A549 (cell line): ENCODE data around the gene FBXL22. TPM values are rescaled to one million over a fixed set of nuclear protein-coding genes. Genes with fewer than 3 reads are reported as not detected.
"Not testable (repeated sequence)": the region's sequence is repeated elsewhere in the genome, so short reads cannot be mapped to it uniquely, and the experiment has no call there.

Source experiments
- ATAC-seq, 2 experiments: fragments of 200-7000 bp in 1 of 2; fragments of >200 bp in 1 of 2; cut with Nextera tagmentation in 1 of 2; cut with Tn5 transposase in 1 of 2; 3 replicates each; pipeline versions ENCODE4 v1.8.0 to v1.9.1; 2018 to 2020; ENCODE audit warnings: mild to moderate bottlenecking in 1 of 2, moderate library complexity in 1 of 2
- CTCF ChIA-PET: fragments of 300-600 bp; sonication (Branson Sonifier 250); formaldehyde crosslinking; extraction: SDS; loops from one replicate; lab custom pipeline; 2021; ENCODE audit warnings: antibody characterized with exemption, inconsistent platforms; lab: Yijun Ruan, JAX
- POLR2A ChIA-PET: fragments of 350-600 bp; formaldehyde crosslinking; extraction: SDS; loops from one replicate; lab custom pipeline; 2021; ENCODE audit warnings: antibody characterized with exemption, inconsistent platforms; lab: Yijun Ruan, JAX
- DNase-seq, 2 experiments: peaks; one replicate each; pipeline versions ENCODE4 v3.0.0 to v3.0.0-alpha.2; 2011 to 2016; ENCODE audit warnings: low read depth in 1 of 2, low spot score in 1 of 2
- FAIRE-seq: peaks from 2 replicates; lab custom pipeline; 2011; peaks lifted over from hg19 to GRCh38; lab: Jason Lieb, UNC
- H3K27ac ChIP-seq, 2 experiments: fragments of >200 bp; sonication (Bioruptor Twin); formaldehyde crosslinking; 3 replicates each; pipeline ENCODE4 v1.5.1; 2016 to 2017
- H3K4me1 ChIP-seq: fragments of >200 bp; sonication (Bioruptor Twin); formaldehyde crosslinking; 3 replicates; pipeline ENCODE4 v1.6.1; 2016
- H3K4me2 ChIP-seq: fragments of >200 bp; sonication (Bioruptor Twin); formaldehyde crosslinking; 3 replicates; pipeline ENCODE4 v1.6.1; 2016
- H3K4me3 ChIP-seq: fragments of >200 bp; sonication (Bioruptor Twin); formaldehyde crosslinking; 3 replicates; pipeline ENCODE4 v1.5.1; 2016
- H3K9me3 ChIP-seq: fragments of >200 bp; sonication (Bioruptor Twin); formaldehyde crosslinking; 3 replicates; pipeline ENCODE4 v1.6.1; 2016
- BHLHE40 ChIP-seq: IDR thresholded peaks from 2 replicates; pipeline ENCODE4 v1.6.1; 2012; ENCODE audit warnings: low read depth, low read length, inconsistent platforms
- CBX2 ChIP-seq: fragments of 200-600 bp; sonication (generic); IDR thresholded peaks from 2 replicates; pipeline ENCODE4 v1.6.1; 2016; ENCODE audit warnings: low read depth, mild to moderate bottlenecking, borderline replicate concordance
- CBX8 ChIP-seq: fragments of 200-600 bp; sonication (generic); IDR thresholded peaks from 2 replicates; pipeline ENCODE4 v1.6.1; 2016
- CEBPB ChIP-seq, 2 experiments: fragments of >200 bp in 1 of 2; sonication (Bioruptor Twin) in 1 of 2; formaldehyde crosslinking in 1 of 2; IDR thresholded peaks; 2 replicates each; pipeline ENCODE4 v1.6.1; 2012 to 2016
- CHD2 ChIP-seq: fragments of 150-350 bp; IDR thresholded peaks from 2 replicates; pipeline ENCODE4 v1.6.1; 2014; ENCODE audit warnings: low read length; ENCODE audit not compliant: partially characterized antibody
- FOSB ChIP-seq: fragments of 250-450 bp; sonication (Bioruptor Pico); IDR thresholded peaks from 2 replicates; pipeline ENCODE4 v1.5.0; 2020; ENCODE audit warnings: mild to moderate bottlenecking, moderate library complexity
- FOSL2 ChIP-seq, 2 experiments: fragments of 450-650 bp in 1 of 2; fragments of >200 bp in 1 of 2; sonication (Bioruptor Twin) in 1 of 2; formaldehyde crosslinking; IDR thresholded peaks; 2 replicates each; pipeline versions ENCODE4 v1.5.0 to v1.6.1; 2016 to 2020; ENCODE audit warnings: mild to moderate bottlenecking in 1 of 2, moderate library complexity in 1 of 2
- FOXS1 ChIP-seq: fragments of 250-450 bp; sonication (Bioruptor Pico); IDR thresholded peaks from 2 replicates; pipeline ENCODE4 v1.5.0; 2020; ENCODE audit warnings: mild to moderate bottlenecking, moderate library complexity
- HDAC2 ChIP-seq: fragments of 200-600 bp; sonication (generic); IDR thresholded peaks from 2 replicates; pipeline ENCODE4 v1.6.1; 2016
- HOXA7 ChIP-seq: fragments of 250-450 bp; sonication (Bioruptor Pico); IDR thresholded peaks from 2 replicates; pipeline ENCODE4 v1.5.0; 2020; ENCODE audit warnings: mild to moderate bottlenecking, moderate library complexity
- HOXB5 ChIP-seq: fragments of 250-450 bp; sonication (Bioruptor Pico); IDR thresholded peaks from 2 replicates; pipeline ENCODE4 v1.5.0; 2020; ENCODE audit warnings: mild to moderate bottlenecking, moderate library complexity
- JUN ChIP-seq, 2 experiments: fragments of >200 bp; sonication (Bioruptor Twin); formaldehyde crosslinking; IDR thresholded peaks; 2 replicates in 1 of 2; 3 replicates in 1 of 2; pipeline ENCODE4 v1.6.1; 2016 to 2017
- KDM1A ChIP-seq: fragments of 200-600 bp; sonication (generic); IDR thresholded peaks from 2 replicates; pipeline ENCODE4 v1.6.1; 2016; ENCODE audit warnings: low read depth, mild to moderate bottlenecking
- KDM5A ChIP-seq: fragments of 200-600 bp; sonication (generic); IDR thresholded peaks from 2 replicates; pipeline ENCODE4 v1.6.1; 2016; ENCODE audit warnings: antibody characterized with exemption, mild to moderate bottlenecking
- MAFK ChIP-seq: fragments of 450-650 bp; IDR thresholded peaks from 2 replicates; pipeline ENCODE4 v1.6.1; 2014; ENCODE audit not compliant: partially characterized antibody
- NFE2L2 ChIP-seq: fragments of 150-350 bp; conservative IDR thresholded peaks from 2 replicates; pipeline ENCODE4 v1.6.1; 2014; ENCODE audit warnings: low read length
- POLR2A ChIP-seq: IDR thresholded peaks from 2 replicates; pipeline ENCODE4 v1.6.1; 2012; ENCODE audit warnings: mild to moderate bottlenecking, low read length
- RAD21 ChIP-seq, 2 experiments: fragments of >200 bp in 1 of 2; sonication (Bioruptor Twin) in 1 of 2; formaldehyde crosslinking in 1 of 2; IDR thresholded peaks in 1 of 2; conservative IDR thresholded peaks in 1 of 2; 2 replicates in 1 of 2; 3 replicates in 1 of 2; pipeline ENCODE4 v1.6.1; 2012 to 2018; ENCODE audit warnings: inconsistent platforms in 1 of 2
- RARB ChIP-seq: fragments of 250-450 bp; sonication (Bioruptor Pico); IDR thresholded peaks from 2 replicates; pipeline ENCODE4 v1.8.0; 2021; ENCODE audit warnings: mild to moderate bottlenecking, moderate library complexity
- TFCP2L1 ChIP-seq: fragments of 250-450 bp; sonication (Bioruptor Pico); IDR thresholded peaks from 2 replicates; pipeline ENCODE4 v1.5.0; 2021; ENCODE audit warnings: mild to moderate bottlenecking
- TP53 ChIP-seq: fragments of 250-450 bp; sonication (Bioruptor Pico); IDR thresholded peaks from 2 replicates; pipeline ENCODE4 v1.5.0; 2021; ENCODE audit warnings: mild to moderate bottlenecking, moderate library complexity
- ZSCAN20 ChIP-seq: fragments of 250-450 bp; sonication (Bioruptor Pico); IDR thresholded peaks from 2 replicates; pipeline ENCODE4 v1.8.0; 2022; ENCODE audit warnings: mild to moderate bottlenecking, moderate library complexity
- WGBS: methylation state at CpG from one replicate; pipeline ENCODE4 v1.1.6; 2017; ENCODE audit errors: missing lambda C conversion rate; 5-methylcytosine and 5-hydroxymethylcytosine counted together
- polyA plus RNA-seq, 4 experiments: library from polyadenylated mRNA; depleted of rRNA in 3 of 4; stranded (reverse); fragments of >200 nt; fragmentation: RNase III in 1 of 4; extraction: RNeasy Plus Mini Kit Qiagen cat#74134 plus additional on column Dnase treatment in 1 of 4; gene quantifications; 2 replicates in 3 of 4; 3 replicates in 1 of 4; pipeline ENCODE4 v1.2.3, GENCODE V29; 2011 to 2017
- TF ChIP-seq, protein P1 (sequence below): fragments of 150-350 bp; IDR thresholded peaks from 2 replicates; pipeline ENCODE4 v1.6.1; 2014; ENCODE audit warnings: low read depth, mild to moderate bottlenecking, low read length
- TF ChIP-seq, protein P2 (sequence below): fragments of >200 bp; sonication (Bioruptor Twin); formaldehyde crosslinking; IDR thresholded peaks from 2 replicates; pipeline ENCODE4 v1.6.1; 2016
- TF ChIP-seq, protein P3 (sequence below): fragments of 200-600 bp; sonication (generic); IDR thresholded peaks from 2 replicates; pipeline ENCODE4 v1.6.1; 2016; ENCODE audit warnings: antibody characterized with exemption, mild to moderate bottlenecking, moderate library complexity
- TF ChIP-seq, protein P4 (sequence below): fragments of 250-450 bp; sonication (Bioruptor Pico); IDR thresholded peaks from 2 replicates; pipeline ENCODE4 v1.5.0; 2021; ENCODE audit warnings: mild to moderate bottlenecking, moderate library complexity, borderline replicate concordance
- TF ChIP-seq, protein P5 (sequence below): fragments of >200 bp; sonication (Bioruptor Twin); formaldehyde crosslinking; IDR thresholded peaks from 3 replicates; pipeline ENCODE4 v1.6.1; 2016

Gene FBXL22
- polyA plus RNA-seq, 2 of the 4 experiments (the other 2 are of a cell fraction) = 0.18 to 0.23 TPM

DNA sequence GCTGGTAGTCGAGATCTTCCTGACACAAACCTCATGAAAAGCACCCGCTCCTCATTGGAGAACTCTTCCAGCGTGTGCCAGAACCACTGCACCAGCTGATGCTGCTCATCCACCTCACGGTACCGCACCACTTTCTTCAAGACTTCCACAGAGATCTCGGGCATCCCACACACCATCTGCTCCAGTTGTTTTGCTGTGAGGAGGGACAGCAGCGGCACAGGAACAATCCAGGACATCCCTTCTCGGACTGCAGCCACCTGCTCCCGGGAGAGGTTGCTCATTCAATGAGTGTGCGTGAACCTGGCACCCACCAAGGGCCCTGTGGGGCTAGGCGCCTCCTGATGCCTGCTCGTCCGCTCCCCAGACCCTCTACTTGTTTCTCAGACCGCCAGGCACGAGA, 15.1 kb downstream of the FBXL22 start:
- CTCF ChIA-PET = interaction anchor here (0.6 to 8.6 kb wide), 10 partner anchors 9 to 582 kb away, joined by 3 to 166 read pairs (median 17); partner anchors contain the start of gene FBXL22
- no peak for FAIRE-seq

DNA sequence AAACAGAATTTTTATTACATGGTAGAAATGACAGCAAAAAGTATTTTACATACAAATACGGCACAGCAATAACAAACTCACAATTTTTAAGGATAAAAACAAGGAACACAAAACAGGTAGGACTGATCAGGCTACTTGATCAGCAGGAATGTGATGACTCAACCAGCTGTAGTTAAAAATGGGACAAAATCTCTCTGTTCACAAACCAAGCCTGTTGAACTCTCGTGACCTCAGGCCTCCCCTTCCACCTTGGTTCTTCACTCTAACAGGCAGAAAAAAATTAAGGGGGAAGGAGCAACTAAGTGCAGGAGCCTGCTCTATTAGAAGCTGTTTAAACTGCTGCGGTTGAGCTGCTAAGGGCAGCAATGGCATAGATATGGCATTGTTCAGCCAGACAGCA, 18.7 kb downstream of the FBXL22 start:
- Histone ChIP-seq H3K4me2 (no peak overlapping the region), H3K27ac (no peak overlapping the region), H3K9me3 (no peaks in the 10 kb centered on the region; the same call in 2 of the 3 replicates), H3K4me3 (no peak overlapping the region), H3K4me1 (peaks cover 16% of the 10 kb centered on the region)
- no peak for DNase-seq
- no peak for ATAC-seq
- CTCF ChIA-PET = interaction anchor here (0.8 to 3.9 kb wide), 7 partner anchors 15 to 451 kb away, joined by 3 to 24 read pairs (median 3); no protein-coding TSS in a partner anchor
- no peak for FAIRE-seq
- no peak for TF ChIP-seq FOXS1 (CRISPR knock-in tag)
- TF ChIP-seq JUN (IDR thresholded peaks at IDR 0.05) = no peak
- TF ChIP-seq FOSB (CRISPR knock-in tag) = no peak
- TF ChIP-seq TP53 (CRISPR knock-in tag) = no peak
- TF ChIP-seq HDAC2 = no peak
- TF ChIP-seq RARB = no peak
- TF ChIP-seq CBX2 = no peak
- TF ChIP-seq BHLHE40 = no peak
- TF ChIP-seq KDM5A = no peak
- TF ChIP-seq NFE2L2 = no peak
- TF ChIP-seq, protein P1, sequence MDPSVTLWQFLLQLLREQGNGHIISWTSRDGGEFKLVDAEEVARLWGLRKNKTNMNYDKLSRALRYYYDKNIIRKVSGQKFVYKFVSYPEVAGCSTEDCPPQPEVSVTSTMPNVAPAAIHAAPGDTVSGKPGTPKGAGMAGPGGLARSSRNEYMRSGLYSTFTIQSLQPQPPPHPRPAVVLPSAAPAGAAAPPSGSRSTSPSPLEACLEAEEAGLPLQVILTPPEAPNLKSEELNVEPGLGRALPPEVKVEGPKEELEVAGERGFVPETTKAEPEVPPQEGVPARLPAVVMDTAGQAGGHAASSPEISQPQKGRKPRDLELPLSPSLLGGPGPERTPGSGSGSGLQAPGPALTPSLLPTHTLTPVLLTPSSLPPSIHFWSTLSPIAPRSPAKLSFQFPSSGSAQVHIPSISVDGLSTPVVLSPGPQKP = no peak
- TF ChIP-seq CBX8 = no peak
- TF ChIP-seq, protein P2, sequence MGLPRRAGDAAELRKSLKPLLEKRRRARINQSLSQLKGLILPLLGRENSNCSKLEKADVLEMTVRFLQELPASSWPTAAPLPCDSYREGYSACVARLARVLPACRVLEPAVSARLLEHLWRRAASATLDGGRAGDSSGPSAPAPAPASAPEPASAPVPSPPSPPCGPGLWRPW = no peak
- TF ChIP-seq CHD2 = no peak
- TF ChIP-seq HOXA7 (CRISPR knock-in tag) = no peak
- TF ChIP-seq, protein P3, sequence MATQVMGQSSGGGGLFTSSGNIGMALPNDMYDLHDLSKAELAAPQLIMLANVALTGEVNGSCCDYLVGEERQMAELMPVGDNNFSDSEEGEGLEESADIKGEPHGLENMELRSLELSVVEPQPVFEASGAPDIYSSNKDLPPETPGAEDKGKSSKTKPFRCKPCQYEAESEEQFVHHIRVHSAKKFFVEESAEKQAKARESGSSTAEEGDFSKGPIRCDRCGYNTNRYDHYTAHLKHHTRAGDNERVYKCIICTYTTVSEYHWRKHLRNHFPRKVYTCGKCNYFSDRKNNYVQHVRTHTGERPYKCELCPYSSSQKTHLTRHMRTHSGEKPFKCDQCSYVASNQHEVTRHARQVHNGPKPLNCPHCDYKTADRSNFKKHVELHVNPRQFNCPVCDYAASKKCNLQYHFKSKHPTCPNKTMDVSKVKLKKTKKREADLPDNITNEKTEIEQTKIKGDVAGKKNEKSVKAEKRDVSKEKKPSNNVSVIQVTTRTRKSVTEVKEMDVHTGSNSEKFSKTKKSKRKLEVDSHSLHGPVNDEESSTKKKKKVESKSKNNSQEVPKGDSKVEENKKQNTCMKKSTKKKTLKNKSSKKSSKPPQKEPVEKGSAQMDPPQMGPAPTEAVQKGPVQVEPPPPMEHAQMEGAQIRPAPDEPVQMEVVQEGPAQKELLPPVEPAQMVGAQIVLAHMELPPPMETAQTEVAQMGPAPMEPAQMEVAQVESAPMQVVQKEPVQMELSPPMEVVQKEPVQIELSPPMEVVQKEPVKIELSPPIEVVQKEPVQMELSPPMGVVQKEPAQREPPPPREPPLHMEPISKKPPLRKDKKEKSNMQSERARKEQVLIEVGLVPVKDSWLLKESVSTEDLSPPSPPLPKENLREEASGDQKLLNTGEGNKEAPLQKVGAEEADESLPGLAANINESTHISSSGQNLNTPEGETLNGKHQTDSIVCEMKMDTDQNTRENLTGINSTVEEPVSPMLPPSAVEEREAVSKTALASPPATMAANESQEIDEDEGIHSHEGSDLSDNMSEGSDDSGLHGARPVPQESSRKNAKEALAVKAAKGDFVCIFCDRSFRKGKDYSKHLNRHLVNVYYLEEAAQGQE = no peak
- POLR2A ChIA-PET = no interaction called here
- 88% methylated on average over 3 of the region's 3 CpGs for WGBS

More for the DNA sequence above, 15.1 kb downstream of the FBXL22 start:
- Histone ChIP-seq H3K4me1 (peaks cover 24% of the 10 kb centered on the region), H3K4me2 (no peak overlapping the region), H3K4me3 (no peak overlapping the region), H3K27ac (no peak overlapping the region), H3K9me3 (no peaks in the 10 kb centered on the region)
- ATAC-seq = no peak
- TF ChIP-seq FOSL2 (IDR thresholded peaks at IDR 0.05) = no peak
- no peak for TF ChIP-seq FOSL2 (CRISPR knock-in tag; IDR thresholded peaks at IDR 0.05)
- no peak for TF ChIP-seq TFCP2L1 (CRISPR knock-in tag)
- TF ChIP-seq, protein P4, sequence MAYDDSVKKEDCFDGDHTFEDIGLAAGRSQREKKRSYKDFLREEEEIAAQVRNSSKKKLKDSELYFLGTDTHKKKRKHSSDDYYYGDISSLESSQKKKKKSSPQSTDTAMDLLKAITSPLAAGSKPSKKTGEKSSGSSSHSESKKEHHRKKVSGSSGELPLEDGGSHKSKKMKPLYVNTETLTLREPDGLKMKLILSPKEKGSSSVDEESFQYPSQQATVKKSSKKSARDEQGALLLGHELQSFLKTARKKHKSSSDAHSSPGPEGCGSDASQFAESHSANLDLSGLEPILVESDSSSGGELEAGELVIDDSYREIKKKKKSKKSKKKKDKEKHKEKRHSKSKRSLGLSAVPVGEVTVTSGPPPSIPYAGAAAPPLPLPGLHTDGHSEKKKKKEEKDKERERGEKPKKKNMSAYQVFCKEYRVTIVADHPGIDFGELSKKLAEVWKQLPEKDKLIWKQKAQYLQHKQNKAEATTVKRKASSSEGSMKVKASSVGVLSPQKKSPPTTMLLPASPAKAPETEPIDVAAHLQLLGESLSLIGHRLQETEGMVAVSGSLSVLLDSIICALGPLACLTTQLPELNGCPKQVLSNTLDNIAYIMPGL (CRISPR knock-in tag) = no peak
- TF ChIP-seq HOXB5 (CRISPR knock-in tag) = no peak
- no peak for TF ChIP-seq POLR2A
- TF ChIP-seq NFE2L2 = no peak
- TF ChIP-seq ZSCAN20 (CRISPR knock-in tag) = no peak
- no peak for TF ChIP-seq CEBPB (IDR thresholded peaks at IDR 0.05)
- no peak for TF ChIP-seq RAD21 (conservative IDR thresholded peaks at IDR 0.05 in 1 of 2, IDR thresholded peaks at IDR 0.05 in 1 of 2)
- no peak for TF ChIP-seq TP53 (CRISPR knock-in tag)
- TF ChIP-seq, protein P5, sequence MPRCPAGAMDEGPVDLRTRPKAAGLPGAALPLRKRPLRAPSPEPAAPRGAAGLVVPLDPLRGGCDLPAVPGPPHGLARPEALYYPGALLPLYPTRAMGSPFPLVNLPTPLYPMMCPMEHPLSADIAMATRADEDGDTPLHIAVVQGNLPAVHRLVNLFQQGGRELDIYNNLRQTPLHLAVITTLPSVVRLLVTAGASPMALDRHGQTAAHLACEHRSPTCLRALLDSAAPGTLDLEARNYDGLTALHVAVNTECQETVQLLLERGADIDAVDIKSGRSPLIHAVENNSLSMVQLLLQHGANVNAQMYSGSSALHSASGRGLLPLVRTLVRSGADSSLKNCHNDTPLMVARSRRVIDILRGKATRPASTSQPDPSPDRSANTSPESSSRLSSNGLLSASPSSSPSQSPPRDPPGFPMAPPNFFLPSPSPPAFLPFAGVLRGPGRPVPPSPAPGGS = no peak
- no peak for TF ChIP-seq JUN (IDR thresholded peaks at IDR 0.05)
- no peak for TF ChIP-seq MAFK
- TF ChIP-seq KDM1A = no peak
- DNase-seq = no peak
- POLR2A ChIA-PET = no interaction called here
- 91% methylated on average over 15 of the region's 15 CpGs for WGBS

DNA sequence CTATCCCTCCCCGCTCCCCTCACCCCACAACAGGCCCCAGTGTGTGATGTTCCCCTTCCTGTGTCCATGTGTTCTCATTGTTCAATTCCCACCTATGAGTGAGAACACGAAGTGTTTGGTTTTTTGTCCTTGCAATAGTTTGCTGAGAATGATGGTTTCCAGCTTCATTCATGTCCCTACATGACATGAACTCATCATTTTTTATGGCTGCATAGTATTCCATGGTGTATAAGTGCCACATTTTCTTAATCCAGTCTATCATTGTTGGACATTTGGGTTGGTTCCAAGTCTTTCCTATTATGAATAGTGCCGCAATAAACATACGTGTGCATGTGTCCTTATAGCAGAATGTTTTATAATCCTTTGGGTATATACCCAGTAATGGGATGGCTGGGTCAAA, 20.0 kb downstream of the FBXL22 start:
- 91% methylated on average over 4 of the region's 4 CpGs for WGBS
- H3K4me3 ChIP-seq, H3K4me1 ChIP-seq, POLR2A ChIA-PET, H3K9me3 ChIP-seq, DNase-seq, FAIRE-seq, H3K27ac ChIP-seq, ATAC-seq, H3K4me2 ChIP-seq: not testable (repeated sequence)
- CTCF ChIA-PET = interaction anchor here (1.7 to 3.9 kb wide), 2 partner anchors 16 to 450 kb away, joined by 4 to 24 read pairs; no protein-coding TSS in a partner anchor
